Fibroblast of lung (primary cell): ENCODE data around the gene NCR3LG1.

Source experiments
- EZH2 ChIP-seq: IDR thresholded peaks from 2 replicates; pipeline ENCODE4 v1.5.1; 2012; ENCODE audit warnings: low read length, control low read depth, mild to moderate bottlenecking; ENCODE audit errors: missing control alignments
- TF ChIP-seq, protein P1 (sequence below), 2 donors: IDR thresholded peaks in 1 of 2; conservative IDR thresholded peaks in 1 of 2; 1 replicate in 1 of 2; 2 replicates in 1 of 2; pipeline ENCODE4 v1.5.1; 2011 to 2012; ENCODE audit warnings: low read length in 2 of 2, control low read depth in 1 of 2, inconsistent platforms in 1 of 2, low read depth in 1 of 2, mild to moderate bottlenecking in 1 of 2

DNA sequence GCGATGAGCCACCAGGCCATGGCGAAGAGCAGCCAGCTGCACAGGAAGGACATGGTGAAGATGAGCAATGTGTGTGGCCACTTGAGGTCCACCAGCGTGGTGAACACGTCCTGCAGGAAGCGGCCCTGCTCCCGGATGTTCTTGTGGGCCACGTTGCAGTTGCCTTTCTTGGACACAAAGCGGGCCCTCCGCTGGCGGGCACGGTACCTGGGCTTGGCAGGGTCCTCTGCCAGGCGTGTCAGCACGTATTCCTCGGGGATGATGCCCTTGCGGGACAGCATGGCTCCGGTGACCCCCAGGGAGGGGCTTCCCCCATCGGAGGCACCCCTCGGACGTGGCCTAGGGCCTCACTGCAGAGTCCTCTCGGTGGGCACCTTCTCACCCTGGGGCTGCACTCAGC lies 36.2 kb downstream of the NCR3LG1 start:
- TF ChIP-seq, protein P1, sequence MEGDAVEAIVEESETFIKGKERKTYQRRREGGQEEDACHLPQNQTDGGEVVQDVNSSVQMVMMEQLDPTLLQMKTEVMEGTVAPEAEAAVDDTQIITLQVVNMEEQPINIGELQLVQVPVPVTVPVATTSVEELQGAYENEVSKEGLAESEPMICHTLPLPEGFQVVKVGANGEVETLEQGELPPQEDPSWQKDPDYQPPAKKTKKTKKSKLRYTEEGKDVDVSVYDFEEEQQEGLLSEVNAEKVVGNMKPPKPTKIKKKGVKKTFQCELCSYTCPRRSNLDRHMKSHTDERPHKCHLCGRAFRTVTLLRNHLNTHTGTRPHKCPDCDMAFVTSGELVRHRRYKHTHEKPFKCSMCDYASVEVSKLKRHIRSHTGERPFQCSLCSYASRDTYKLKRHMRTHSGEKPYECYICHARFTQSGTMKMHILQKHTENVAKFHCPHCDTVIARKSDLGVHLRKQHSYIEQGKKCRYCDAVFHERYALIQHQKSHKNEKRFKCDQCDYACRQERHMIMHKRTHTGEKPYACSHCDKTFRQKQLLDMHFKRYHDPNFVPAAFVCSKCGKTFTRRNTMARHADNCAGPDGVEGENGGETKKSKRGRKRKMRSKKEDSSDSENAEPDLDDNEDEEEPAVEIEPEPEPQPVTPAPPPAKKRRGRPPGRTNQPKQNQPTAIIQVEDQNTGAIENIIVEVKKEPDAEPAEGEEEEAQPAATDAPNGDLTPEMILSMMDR (conservative IDR thresholded peaks at IDR 0.05 in 1 of 2, IDR thresholded peaks at IDR 0.05 in 1 of 2; ENCODE audit: low read depth in 1 of 2, low read length in 2 of 2) = no peak
- TF ChIP-seq EZH2 = no peak
